SK-N-SH treated with all-trans-retinoic acid at 6 μM for 48 hours (cell line): Measurements from ENCODE around the gene LMAN1L.

Source experiments
- ATAC-seq: fragments of 200-7000 bp; cut with Tn5 transposase; 3 replicates; pipeline ENCODE4 v1.9.1; 2020; ENCODE audit warnings: mild to moderate bottlenecking, moderate library complexity
- ARNTL ChIP-seq: fragments of 450-650 bp; formaldehyde crosslinking; IDR thresholded peaks from 2 replicates; pipeline ENCODE4 v1.5.0; 2020; ENCODE audit warnings: low read depth, mild to moderate bottlenecking, moderate library complexity, borderline replicate concordance
- BACH2 ChIP-seq: fragments of 250-450 bp; sonication (Bioruptor Pico); IDR thresholded peaks from 2 replicates; pipeline ENCODE4 v1.9.0; 2021; ENCODE audit warnings: mild to moderate bottlenecking, borderline replicate concordance
- CREB5 ChIP-seq: fragments of 250-450 bp; sonication (Bioruptor Pico); IDR thresholded peaks from 2 replicates; pipeline ENCODE4 v1.5.1; 2020; ENCODE audit warnings: low read depth, mild to moderate bottlenecking, moderate library complexity
- CSDC2 ChIP-seq: fragments of 250-450 bp; sonication (Bioruptor Pico); IDR thresholded peaks from 2 replicates; pipeline ENCODE4 v1.5.0; 2020; ENCODE audit warnings: mild to moderate bottlenecking, moderate library complexity
- CSRNP3 ChIP-seq: fragments of 250-450 bp; sonication (Bioruptor Pico); IDR thresholded peaks from 2 replicates; pipeline ENCODE4 v1.5.1; 2021; ENCODE audit warnings: mild to moderate bottlenecking, moderate library complexity
- ESRRG ChIP-seq: fragments of 250-450 bp; sonication (Bioruptor Pico); IDR thresholded peaks from 2 replicates; pipeline ENCODE4 v1.6.1; 2021; ENCODE audit warnings: mild to moderate bottlenecking
- ISL1 ChIP-seq: fragments of 250-450 bp; sonication (Bioruptor Pico); IDR thresholded peaks from 2 replicates; pipeline ENCODE4 v2.1.2; 2022; ENCODE audit warnings: mild to moderate bottlenecking, moderate library complexity
- OSR1 ChIP-seq: fragments of 250-450 bp; sonication (Bioruptor Pico); IDR thresholded peaks from 2 replicates; pipeline ENCODE4 v1.8.0; 2022; ENCODE audit warnings: moderate library complexity, mild to moderate bottlenecking, inconsistent platforms
- PPARA ChIP-seq: fragments of 250-450 bp; sonication (Bioruptor Pico); IDR thresholded peaks from 2 replicates; pipeline ENCODE4 v1.5.0; 2020; ENCODE audit warnings: mild to moderate bottlenecking, borderline replicate concordance
- RARB ChIP-seq: fragments of 250-450 bp; sonication (Bioruptor Pico); IDR thresholded peaks from 2 replicates; pipeline ENCODE4 v1.8.0; 2021; ENCODE audit warnings: mild to moderate bottlenecking, moderate library complexity
- SNAI2 ChIP-seq: fragments of 250-450 bp; sonication (Bioruptor Pico); IDR thresholded peaks from 2 replicates; pipeline ENCODE4 v1.5.0; 2020; ENCODE audit warnings: mild to moderate bottlenecking, moderate library complexity
- TCF4 ChIP-seq: fragments of 250-450 bp; sonication (Bioruptor Pico); IDR thresholded peaks from 2 replicates; pipeline ENCODE4 v1.8.0; 2021; ENCODE audit warnings: mild to moderate bottlenecking, moderate library complexity, borderline replicate concordance
- TSHZ2 ChIP-seq: fragments of 250-450 bp; sonication (Bioruptor Pico); IDR thresholded peaks from 2 replicates; pipeline ENCODE4 v1.5.0; 2020; ENCODE audit warnings: mild to moderate bottlenecking, moderate library complexity
- ZC3H10 ChIP-seq: fragments of 250-450 bp; sonication (Bioruptor Pico); IDR thresholded peaks from 2 replicates; pipeline ENCODE4 v1.5.1; 2021; ENCODE audit warnings: mild to moderate bottlenecking, moderate library complexity
- ZFP3 ChIP-seq: fragments of 250-450 bp; sonication (Bioruptor Pico); IDR thresholded peaks from 2 replicates; pipeline ENCODE4 v1.5.0; 2020; ENCODE audit warnings: mild to moderate bottlenecking, moderate library complexity
- ZFP30 ChIP-seq: fragments of 450-650 bp; formaldehyde crosslinking; IDR thresholded peaks from 2 replicates; pipeline ENCODE4 v1.5.0; 2022; ENCODE audit warnings: mild to moderate bottlenecking, moderate library complexity
- ZNF565 ChIP-seq: fragments of 450-650 bp; formaldehyde crosslinking; conservative IDR thresholded peaks from 2 replicates; pipeline ENCODE4 v1.5.0; 2020; ENCODE audit warnings: low read depth, mild to moderate bottlenecking, moderate library complexity
- ZNF70 ChIP-seq: fragments of 450-650 bp; formaldehyde crosslinking; IDR thresholded peaks from 2 replicates; pipeline ENCODE4 v1.5.0; 2020; ENCODE audit warnings: mild to moderate bottlenecking, moderate library complexity
- ZNF8 ChIP-seq: fragments of 450-650 bp; formaldehyde crosslinking; IDR thresholded peaks from 2 replicates; pipeline ENCODE4 v1.5.0; 2020; ENCODE audit warnings: mild to moderate bottlenecking, moderate library complexity

The LMAN1L gene

GRCh38 chr15:74802290-74802689 is 10.3 kb upstream of the LMAN1L start:
- no peak for TF ChIP-seq ZC3H10 (CRISPR knock-in tag)
- TF ChIP-seq ARNTL (CRISPR knock-in tag) = no peak
- TF ChIP-seq ZNF8 (CRISPR knock-in tag) = no peak
- no peak for TF ChIP-seq SNAI2 (CRISPR knock-in tag)
- no peak for TF ChIP-seq CREB5 (CRISPR knock-in tag)
- TF ChIP-seq PPARA (CRISPR knock-in tag) = no peak
- TF ChIP-seq TCF4 = no peak
- no peak for TF ChIP-seq TSHZ2 (CRISPR knock-in tag)
- no peak for TF ChIP-seq CSDC2 (CRISPR knock-in tag)
- ATAC-seq = no peak

GRCh38 chr15:74802862-74803447 is 9.7 kb upstream of the LMAN1L start:
- TF ChIP-seq BACH2 (CRISPR knock-in tag) = no peak
- TF ChIP-seq OSR1 (CRISPR knock-in tag) = no peak
- no peak for TF ChIP-seq CREB5 (CRISPR knock-in tag)
- no peak for TF ChIP-seq ZNF565 (CRISPR knock-in tag)
- no peak for TF ChIP-seq ZC3H10 (CRISPR knock-in tag)
- no peak for TF ChIP-seq ZFP3 (CRISPR knock-in tag)
- TF ChIP-seq ZFP30 (CRISPR knock-in tag) = no peak
- TF ChIP-seq ISL1 (CRISPR knock-in tag) = no peak
- no peak for TF ChIP-seq ARNTL (CRISPR knock-in tag)
- no peak for TF ChIP-seq ZNF8 (CRISPR knock-in tag)
- ATAC-seq = no peak

DNA sequence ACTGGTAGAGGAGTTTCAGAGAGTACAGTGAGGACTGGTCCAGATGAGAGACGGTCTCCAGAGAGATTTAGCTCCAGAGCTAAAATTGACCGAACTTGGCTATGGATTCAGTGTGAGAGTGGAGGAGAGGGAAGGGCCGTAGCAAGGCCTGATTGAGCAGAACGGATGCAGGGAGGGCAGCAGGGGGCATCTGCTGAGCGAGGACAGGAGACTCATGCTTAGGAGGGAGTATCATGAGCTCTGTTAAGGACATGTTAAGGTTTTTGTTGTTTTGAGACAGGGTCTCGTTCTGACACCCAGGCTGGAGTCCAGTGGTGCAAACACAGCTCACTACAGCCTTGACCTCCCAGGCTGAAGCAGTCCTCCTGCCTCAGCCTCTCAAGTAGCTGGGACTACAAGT is 7.7 kb upstream of the LMAN1L start:
- TF ChIP-seq PPARA (CRISPR knock-in tag) (no peak), CSRNP3 (no peak), ESRRG (CRISPR knock-in tag) (no peak), ARNTL (CRISPR knock-in tag) (no peak), ZFP30 (CRISPR knock-in tag) (no peak), OSR1 (CRISPR knock-in tag) (no peak), ZNF565 (CRISPR knock-in tag) (no peak), ZNF70 (CRISPR knock-in tag) (no peak), TCF4 (no peak)
- no peak for ATAC-seq

- no peak for TF ChIP-seq CSRNP3
- no peak for TF ChIP-seq CSDC2 (CRISPR knock-in tag)
- TF ChIP-seq RARB (CRISPR knock-in tag) = no peak
- no peak for TF ChIP-seq ESRRG (CRISPR knock-in tag)
- TF ChIP-seq CREB5 (CRISPR knock-in tag) = no peak
- no peak for TF ChIP-seq ARNTL (CRISPR knock-in tag)
- no peak for TF ChIP-seq BACH2 (CRISPR knock-in tag)
- TF ChIP-seq ISL1 (CRISPR knock-in tag) = no peak
- TF ChIP-seq, all 23 proteins: peak for 0
- peak; percentile 7 for ATAC-seq
Observed at GRCh38 chr15:74807282-74807681, 5.4 kb upstream of the LMAN1L start.
